IMR-90 (cell line): ENCODE results near the gene APMAP.

Experiments
- BHLHE40 ChIP-seq: fragments of 150-350 bp; IDR thresholded peaks from 2 replicates; pipeline ENCODE4 v1.6.1; 2016; ENCODE audit warnings: mild to moderate bottlenecking, low read depth, low read length
- CEBPB ChIP-seq: IDR thresholded peaks from 2 replicates; pipeline ENCODE4 v1.6.1; 2012; ENCODE audit warnings: low read depth, low read length, improper control_type of control experiment
- MXI1 ChIP-seq: IDR thresholded peaks from 2 replicates; pipeline ENCODE4 v1.6.1; 2012; ENCODE audit warnings: low read depth, mild to moderate bottlenecking, low read length, moderate library complexity, borderline replicate concordance
- POLR2A ChIP-seq: IDR thresholded peaks from 2 replicates; pipeline ENCODE4 v1.6.1; 2012; ENCODE audit warnings: mild to moderate bottlenecking, low read depth, low read length
- RAD21 ChIP-seq: IDR thresholded peaks from 2 replicates; pipeline ENCODE4 v1.6.1; 2012; ENCODE audit warnings: low read length, improper control_type of control experiment
- RCOR1 ChIP-seq: IDR thresholded peaks from 2 replicates; pipeline ENCODE4 v1.6.1; 2012; ENCODE audit warnings: mild to moderate bottlenecking, low read length, improper control_type of control experiment; ENCODE audit not compliant: insufficient replicate concordance
- RFX5 ChIP-seq: IDR thresholded peaks from 2 replicates; pipeline ENCODE4 v1.8.0; 2012; ENCODE audit warnings: low read depth, mild to moderate bottlenecking, low read length, moderate library complexity
- SMC3 ChIP-seq: fragments of 150-350 bp; IDR thresholded peaks from 2 replicates; pipeline ENCODE4 v1.6.1; 2016; ENCODE audit warnings: low read depth, mild to moderate bottlenecking, antibody characterized with exemption, low read length, moderate library complexity
- TF ChIP-seq, protein P1 (sequence below): conservative IDR thresholded peaks from 2 replicates; pipeline ENCODE4 v1.5.1; 2012; ENCODE audit warnings: mild to moderate bottlenecking, low read depth, low read length, improper control_type of control experiment
- TF ChIP-seq, protein P2 (sequence below): fragments of 150-350 bp; IDR thresholded peaks from 2 replicates; pipeline ENCODE4 v1.6.1; 2016; ENCODE audit warnings: low read depth, mild to moderate bottlenecking, low read length, moderate library complexity, borderline replicate concordance
- TF ChIP-seq, protein P3 (sequence below): fragments of 150-350 bp; IDR thresholded peaks from 2 replicates; pipeline ENCODE4 v1.6.1; 2017; ENCODE audit warnings: mild to moderate bottlenecking, antibody characterized with exemption, low read length, low read depth

DNA sequence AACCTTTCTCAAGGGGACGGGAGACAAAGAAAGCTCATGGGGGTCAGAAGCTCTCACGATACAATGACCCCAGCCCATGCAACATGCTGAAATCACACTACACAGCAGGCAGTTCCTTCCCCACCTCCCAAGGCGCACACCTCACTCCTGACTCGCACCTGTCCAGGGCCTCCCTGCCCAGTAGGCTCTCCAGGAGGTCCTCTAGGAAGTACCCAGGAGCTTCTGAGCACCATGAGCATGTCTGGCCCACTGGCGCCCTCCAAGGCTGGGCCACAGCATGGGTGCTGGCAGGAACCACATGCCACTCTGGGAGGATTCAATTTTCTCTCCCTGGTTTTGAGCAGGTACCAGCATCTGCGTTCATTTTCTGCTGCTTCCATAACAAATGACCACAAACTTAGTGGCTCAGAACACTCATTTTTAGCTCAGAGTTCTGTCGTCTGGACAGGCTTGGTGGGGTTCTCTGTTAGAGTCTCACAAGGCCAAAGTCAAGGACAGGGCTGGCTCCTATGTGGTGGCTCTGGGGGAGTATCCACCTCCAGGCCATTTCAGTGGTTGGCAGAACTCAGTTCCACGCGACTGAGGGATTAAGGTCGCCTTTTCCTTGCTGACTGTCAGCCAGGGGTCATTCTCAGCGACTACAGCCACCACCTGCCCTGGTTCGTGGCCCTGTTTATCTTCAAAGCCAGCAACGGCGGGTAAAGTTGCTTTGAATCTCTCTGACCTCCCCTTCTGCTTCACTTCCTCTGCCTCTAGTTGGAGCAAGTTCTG lies 32.7 kb upstream of the APMAP start:
- TF ChIP-seq CEBPB (no peak), RAD21 (no peak), POLR2A (no peak), RCOR1 (no peak), RFX5 (no peak), BHLHE40 (no peak), MXI1 (no peak), SMC3 (no peak)
- TF ChIP-seq, protein P1, sequence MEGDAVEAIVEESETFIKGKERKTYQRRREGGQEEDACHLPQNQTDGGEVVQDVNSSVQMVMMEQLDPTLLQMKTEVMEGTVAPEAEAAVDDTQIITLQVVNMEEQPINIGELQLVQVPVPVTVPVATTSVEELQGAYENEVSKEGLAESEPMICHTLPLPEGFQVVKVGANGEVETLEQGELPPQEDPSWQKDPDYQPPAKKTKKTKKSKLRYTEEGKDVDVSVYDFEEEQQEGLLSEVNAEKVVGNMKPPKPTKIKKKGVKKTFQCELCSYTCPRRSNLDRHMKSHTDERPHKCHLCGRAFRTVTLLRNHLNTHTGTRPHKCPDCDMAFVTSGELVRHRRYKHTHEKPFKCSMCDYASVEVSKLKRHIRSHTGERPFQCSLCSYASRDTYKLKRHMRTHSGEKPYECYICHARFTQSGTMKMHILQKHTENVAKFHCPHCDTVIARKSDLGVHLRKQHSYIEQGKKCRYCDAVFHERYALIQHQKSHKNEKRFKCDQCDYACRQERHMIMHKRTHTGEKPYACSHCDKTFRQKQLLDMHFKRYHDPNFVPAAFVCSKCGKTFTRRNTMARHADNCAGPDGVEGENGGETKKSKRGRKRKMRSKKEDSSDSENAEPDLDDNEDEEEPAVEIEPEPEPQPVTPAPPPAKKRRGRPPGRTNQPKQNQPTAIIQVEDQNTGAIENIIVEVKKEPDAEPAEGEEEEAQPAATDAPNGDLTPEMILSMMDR: no peak
- TF ChIP-seq, protein P2, sequence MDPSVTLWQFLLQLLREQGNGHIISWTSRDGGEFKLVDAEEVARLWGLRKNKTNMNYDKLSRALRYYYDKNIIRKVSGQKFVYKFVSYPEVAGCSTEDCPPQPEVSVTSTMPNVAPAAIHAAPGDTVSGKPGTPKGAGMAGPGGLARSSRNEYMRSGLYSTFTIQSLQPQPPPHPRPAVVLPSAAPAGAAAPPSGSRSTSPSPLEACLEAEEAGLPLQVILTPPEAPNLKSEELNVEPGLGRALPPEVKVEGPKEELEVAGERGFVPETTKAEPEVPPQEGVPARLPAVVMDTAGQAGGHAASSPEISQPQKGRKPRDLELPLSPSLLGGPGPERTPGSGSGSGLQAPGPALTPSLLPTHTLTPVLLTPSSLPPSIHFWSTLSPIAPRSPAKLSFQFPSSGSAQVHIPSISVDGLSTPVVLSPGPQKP: no peak
- TF ChIP-seq, protein P3, sequence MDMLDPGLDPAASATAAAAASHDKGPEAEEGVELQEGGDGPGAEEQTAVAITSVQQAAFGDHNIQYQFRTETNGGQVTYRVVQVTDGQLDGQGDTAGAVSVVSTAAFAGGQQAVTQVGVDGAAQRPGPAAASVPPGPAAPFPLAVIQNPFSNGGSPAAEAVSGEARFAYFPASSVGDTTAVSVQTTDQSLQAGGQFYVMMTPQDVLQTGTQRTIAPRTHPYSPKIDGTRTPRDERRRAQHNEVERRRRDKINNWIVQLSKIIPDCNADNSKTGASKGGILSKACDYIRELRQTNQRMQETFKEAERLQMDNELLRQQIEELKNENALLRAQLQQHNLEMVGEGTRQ: no peak
